Right renal pelvis (tissue), 4 donors: ENCODE results near the gene SLC30A3. TPM values are rescaled to one million over a fixed set of nuclear protein-coding genes. Genes with fewer than 3 reads are reported as not detected.
"Not testable (repeated sequence)": the region's sequence is repeated elsewhere in the genome, so short reads cannot be mapped to it uniquely, and the experiment has no call there.

Experiments
- DNase-seq, 4 donors: peaks; one replicate each; pipeline ENCODE4 v3.0.0-alpha.2; 2013; ENCODE audit warnings: low read depth in 4 of 4, low spot score in 3 of 4, missing footprints in 1 of 4
- polyA plus RNA-seq, 4 donors: library from polyadenylated mRNA; unstranded; fragments of 120-200 nt; gene quantifications; one replicate each; pipeline ENCODE4 v1.2.1, GENCODE V29; 2013; ENCODE audit not compliant: insufficient read length in 4 of 4

The SLC30A3 gene
- polyA plus RNA-seq, 4 donors: 5.1 to 7.8 (median 7.6) TPM

DNA sequence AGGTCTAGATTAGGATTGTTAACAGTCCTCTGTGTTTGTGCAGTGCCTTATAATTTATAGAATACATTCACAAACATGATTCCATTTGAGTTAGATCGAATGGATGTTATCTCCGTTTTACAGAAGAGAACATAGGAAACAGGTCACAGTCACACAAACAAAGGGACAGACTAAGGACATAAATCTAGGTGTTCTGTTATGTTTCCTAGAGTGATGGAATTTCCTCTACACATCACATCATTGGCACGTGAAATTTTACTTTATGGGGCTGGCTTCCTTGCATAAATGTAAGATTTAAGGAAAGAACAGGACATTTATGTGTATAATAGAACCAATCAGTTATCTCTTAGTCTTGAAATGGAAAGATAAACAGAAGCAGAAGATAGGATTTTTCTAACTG is 25.8 kb upstream of the SLC30A3 start:
- DNase-seq: no peak

DNA sequence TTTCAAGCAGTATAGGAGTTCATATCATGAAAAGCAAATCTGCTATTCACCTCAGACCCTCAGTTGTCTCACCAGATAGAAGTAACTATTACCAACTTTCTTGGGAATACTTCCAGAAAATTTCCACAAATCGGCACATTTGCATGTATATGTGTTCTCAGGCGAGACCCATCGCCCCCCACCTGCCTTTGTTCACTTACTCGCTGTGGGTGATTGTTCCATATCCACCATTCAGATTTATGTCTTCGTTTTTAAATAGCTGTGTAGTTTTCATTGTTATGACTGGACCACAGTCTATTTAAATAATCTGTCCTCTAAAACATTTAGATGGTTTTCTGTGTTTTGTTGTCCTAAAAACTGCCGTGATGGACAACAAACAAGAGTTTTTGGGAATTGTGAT is 22.6 kb upstream of the SLC30A3 start:
- DNase-seq: no peak

DNA sequence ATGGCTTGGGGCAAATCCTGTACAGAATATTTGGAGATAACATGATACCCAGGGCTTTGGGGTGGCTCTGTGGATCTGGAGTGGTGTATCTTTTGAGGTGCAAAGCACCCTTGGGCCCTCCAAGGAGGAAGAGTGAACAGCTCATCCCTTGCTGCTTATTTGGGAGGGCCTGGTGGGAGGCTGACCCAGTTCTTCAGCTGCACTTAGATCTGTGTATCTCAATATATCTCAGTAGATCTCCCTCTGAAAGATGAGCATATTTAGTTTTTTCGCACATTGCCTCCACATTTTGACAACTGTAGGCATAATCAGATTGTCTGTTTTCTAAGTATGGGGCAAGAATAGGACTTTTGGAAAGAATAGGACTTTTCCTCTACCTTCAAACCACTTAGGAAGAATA is 22.1 kb upstream of the SLC30A3 start:
- DNase-seq: no peak

DNA sequence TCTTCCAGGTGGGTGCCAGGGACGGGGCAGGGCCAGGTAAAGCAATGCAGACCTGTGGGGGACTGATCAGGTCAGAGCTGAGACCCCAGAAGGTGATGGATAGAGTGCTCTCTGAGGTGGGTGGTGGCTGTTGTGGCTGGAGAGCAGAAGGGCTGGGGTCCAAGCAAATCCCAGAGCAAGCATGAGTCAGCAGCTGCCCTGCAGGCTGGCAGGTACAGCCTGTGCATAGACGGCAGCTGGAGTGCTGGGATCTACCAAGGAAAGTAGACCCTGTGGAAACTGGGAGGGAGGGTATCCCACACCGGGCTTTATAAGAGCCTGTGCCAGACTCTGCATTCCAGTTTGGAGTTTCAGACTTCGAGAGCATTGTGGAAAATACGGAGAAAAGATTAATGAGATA is 20.0 kb upstream of the SLC30A3 start:
- DNase-seq: no peak

DNA sequence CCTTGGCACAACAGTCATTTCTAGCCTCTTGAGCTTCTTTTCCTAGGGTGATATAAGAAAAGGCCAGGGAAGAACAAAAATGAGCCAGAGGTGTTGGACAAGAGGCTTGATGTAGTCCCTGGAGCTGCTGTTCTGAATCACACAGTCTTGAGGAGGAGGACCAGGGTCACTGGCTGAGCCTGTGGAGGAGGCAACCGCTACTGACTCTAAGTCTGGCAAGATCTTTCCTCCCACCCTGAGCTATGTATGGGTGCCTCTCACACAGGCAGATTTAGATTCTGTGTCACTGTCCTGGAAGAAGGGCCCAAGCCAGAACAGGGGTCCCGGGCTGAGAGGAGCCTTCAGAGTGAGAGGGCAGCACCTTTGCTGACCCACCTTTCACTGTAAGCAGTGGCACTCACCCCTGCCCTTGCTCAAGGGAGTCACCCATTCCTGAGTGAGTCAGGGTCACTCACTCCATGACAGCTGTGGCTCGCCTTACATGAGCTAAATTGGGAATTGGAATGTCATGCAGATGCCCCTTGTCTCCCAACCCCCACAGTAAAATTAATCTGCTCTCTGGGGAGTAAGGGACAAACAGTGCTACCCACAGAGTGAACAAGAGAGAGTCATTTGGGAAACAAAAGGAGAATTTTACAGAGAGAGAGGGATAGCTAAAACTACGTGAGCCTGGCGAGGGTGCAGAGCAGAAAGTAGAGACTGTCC is 19.2 kb upstream of the SLC30A3 start, which contains the start of gene TRIM54:
Gene TRIM54 (plus strand): TSS at position 575 of the 705 bp plus-strand sequence. CDS start 303 bp downstream, outside the sequence.
- no peak for DNase-seq

DNA sequence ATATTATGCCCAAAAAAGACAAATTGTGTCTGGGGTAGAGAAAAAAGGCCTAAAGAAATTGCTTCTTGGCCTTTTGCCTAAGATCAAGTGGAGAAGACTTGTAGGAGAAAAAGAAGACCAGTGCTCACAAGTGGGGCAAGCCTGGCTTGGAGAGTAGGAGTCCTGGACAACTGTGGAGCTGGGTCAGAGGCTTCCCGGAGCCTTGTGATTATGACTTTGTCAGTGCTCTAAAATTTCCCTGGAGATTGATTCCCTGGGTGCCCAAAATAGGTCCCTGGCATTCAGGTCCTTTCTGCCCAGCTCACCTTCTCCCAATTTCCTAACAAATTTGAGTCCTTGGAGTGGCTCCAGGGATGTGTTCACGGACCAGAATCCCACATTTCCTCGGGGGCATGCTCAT is 18.6 kb upstream of the SLC30A3 start:
- DNase-seq: no peak

DNA sequence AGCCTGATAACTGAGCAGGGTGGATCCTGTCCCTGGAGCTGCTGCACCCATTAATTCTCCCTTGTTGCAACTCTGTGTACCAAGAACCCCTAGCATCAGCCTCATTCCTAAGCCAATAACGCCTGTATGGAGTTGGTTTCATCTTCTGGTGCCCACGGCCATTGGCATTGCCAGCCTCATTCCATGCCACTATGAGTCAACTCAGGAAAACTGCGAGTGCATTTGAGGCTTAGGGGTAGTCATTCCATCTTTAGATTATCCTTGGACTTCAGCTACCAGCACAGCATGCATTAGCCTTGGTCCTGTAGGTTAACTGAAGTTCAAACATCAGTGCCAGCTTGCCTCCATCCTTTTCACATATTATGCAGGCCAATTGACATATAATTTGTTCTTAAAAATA is 18.0 kb upstream of the SLC30A3 start:
- DNase-seq: no peak

DNA sequence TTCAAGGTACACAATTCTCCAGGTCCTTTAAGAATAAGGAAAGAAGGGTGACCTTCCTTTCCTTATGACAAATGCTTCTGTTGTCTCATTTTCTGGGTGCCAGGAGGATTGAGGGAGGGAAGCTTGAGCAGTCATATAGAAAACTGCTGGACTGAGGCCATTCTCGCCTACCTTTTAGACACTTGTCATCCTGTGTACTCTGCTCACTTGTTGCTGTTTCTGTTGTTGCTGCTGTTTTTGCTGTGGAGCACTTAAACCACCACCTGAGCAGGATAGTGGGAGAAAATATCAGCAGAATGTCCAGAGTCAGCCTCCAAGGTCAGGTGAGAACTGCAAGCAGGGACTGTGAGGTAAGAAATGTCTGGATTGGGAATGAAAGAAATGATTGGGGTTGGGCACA is 15.2 kb upstream of the SLC30A3 start:
- DNase-seq: no peak

DNA sequence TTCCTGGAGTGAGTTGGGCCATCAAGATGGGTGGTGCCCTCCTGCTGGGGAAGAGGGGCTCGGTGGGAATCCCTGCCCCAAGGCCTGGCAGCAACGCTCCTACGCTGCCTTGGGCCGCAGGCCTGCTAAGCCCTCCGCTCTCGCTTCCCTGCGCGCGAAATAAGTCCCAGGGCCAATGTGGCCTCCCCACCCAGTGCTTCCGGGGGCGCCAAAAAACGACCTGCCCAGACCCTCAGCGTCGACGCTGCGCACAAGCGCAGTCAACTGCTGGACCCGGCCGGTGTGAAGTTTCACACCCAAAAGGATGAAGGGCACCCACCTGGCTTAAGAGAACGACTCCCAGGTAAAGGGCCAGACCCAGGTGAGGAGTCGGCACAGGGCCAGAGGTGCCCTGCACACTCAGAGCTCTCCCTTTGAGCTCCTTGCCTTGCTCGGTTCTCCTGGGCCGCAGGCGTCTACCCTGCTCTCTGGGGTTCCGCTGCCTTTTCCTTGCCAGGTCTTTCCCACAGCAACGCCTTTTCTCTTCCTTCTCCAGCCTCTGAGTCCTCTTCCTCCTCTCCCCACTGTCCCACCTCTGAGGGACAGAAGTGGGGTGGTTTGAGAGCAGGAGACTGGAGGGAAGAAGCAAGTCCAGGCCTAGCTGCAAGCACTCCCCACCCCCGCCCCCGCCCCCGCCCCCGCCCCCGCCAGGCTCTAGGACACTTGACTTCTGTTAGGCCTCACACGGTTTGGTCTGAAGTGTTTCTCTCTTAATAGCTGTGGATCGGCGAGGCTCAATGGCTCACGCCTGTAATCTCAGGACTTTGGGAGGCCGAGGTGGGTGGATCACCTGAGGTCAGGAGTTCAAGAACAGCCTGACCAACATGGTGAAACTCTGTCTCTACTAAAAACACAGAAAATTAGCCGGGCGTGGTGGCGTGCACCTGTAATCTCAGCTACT is 12.6 kb upstream of the SLC30A3 start, which contains the start of gene DNAJC5G:
Gene DNAJC5G (plus strand): TSS at position 223 of the 940 bp plus-strand sequence. CDS start 1,296 bp downstream, outside the sequence.
- no peak for DNase-seq

DNA sequence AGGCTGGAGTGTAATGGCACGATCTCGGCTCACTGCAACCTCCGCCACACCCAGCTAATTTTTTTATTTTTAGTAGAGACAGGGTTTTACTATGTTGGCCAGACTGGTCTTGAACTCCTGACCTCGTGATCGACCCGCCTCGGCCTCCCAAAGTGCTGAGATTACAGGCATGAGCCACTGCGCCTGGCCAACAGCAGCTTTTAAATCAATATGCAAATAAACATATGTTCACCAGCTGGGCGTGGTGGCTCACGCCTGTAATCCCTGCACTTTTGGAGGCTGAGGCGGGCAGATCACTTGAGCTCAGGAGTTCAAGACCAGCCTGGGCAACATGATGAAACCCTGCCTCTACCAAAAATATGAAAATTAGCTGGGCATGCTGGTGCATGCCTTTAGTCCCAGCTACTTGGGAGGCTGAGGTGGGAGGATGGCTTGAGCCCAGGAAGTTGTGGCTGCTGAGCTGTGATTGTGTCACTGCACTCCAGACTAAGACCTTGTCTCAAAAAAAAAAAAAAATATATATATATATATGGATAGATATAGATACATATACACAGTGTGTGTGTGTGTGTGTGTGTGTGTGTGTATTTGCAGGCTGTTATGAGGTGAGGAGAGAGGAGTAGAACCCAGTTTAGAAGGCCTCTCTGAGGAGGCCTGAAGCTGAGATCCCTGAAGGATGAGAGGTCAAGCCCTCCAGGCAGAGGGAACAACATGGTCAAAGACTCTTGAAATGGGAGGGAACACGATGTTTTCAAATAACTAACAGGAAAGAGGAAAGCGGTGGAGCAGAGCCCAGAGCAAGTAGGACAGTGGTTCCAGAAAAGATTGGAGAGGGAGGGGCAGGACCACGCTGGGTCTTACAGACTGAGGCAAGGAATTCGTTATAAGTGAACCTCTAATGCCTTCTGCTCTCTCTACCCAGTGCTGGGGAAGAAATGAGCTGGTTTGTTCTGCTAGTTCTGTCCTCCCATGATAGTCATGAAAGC is 10.0 kb upstream of the SLC30A3 start:
- DNase-seq: not testable (repeated sequence)

DNA sequence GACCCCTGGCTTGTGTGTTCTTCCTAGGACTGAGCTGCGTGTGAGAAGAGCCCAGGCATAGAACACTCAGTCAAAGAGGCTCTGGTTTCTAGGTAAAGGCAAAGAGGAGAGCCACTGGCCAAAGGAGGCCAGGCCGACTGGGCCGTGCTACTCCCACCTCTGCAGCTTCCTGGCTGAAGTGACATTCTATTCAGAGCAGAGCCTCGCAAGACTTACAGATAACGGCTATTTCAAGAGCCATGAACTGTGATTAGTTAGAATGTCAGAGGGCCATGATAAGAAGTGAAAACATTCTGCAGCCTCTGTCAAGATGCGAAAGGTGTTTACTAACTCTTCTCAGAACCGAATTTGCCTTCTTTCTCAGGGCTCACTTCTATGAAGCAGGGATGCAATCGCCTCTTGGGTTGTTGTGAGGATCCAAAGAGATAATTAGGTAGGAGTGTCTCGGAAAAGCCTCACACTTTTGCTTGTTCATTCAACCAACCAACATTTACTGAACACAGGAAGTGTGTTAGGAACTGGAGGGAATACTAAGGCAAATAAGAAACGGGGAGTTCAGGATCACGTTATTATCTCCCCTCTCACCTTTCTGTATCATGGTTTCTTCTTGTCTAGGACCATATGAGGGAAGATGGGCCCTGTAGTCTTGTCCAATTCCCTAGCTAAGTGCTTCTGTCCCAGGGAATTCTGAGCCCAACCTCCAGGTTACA is 8.9 kb upstream of the SLC30A3 start:
- DNase-seq: no peak

DNA sequence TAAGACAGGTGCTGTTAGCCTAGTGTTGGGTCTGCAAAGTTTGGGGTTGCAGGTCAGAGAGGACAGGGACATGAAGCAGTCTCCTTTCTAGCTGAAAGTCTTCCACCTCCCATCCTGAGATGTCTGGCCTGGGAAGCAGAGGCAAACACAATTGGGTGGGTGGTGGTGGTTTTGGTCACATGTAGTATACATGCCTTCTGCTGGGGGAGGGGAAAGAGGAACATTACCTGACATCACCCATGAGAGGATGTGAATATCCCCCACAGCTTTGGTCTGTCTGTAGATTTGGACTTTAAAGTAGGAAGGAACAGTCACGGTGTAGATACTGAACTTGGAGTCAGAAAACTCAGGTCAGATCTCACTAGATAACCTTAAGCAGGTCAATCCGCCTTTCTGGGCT is 7.8 kb upstream of the SLC30A3 start:
- DNase-seq: no peak

DNA sequence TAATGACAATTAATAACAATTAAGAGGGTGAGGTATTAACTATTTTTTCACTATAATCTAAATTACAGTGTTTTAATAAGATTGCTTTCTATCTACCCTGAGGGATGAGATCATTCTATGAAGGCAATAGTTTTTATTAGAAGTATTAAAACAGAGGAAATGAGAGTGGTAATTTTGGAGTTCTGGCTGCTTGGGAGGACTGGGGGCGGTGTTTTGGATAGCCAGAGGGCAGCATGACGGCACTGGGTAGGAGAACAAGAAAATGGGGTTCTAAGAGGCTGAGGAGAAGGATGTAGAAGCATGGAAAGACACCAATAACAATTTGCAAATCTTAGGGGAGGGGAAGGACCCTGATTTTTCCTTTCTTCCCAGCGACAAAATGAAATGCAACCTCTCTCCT is 7.3 kb upstream of the SLC30A3 start:
- DNase-seq: no peak

DNA sequence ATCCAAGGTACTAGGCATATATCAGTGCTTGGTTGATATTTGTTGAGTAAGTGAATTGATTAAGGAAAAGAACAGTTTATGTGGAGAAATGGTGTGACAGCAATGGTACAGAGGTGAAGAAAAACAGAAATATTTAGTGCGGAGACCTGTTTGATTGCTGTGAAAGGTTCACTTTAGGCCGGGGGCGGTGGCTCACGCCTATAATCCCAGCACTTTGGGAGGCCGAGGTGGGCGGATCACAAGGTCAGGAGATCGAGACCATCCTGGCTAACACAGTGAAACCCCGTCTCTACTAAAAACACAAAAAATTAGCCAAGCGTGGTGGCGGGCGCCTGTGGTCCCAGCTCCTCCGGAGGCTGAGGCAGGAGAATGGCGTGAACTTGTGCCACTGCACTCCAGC is 5.4 kb upstream of the SLC30A3 start:
- DNase-seq: not testable (repeated sequence)

DNA sequence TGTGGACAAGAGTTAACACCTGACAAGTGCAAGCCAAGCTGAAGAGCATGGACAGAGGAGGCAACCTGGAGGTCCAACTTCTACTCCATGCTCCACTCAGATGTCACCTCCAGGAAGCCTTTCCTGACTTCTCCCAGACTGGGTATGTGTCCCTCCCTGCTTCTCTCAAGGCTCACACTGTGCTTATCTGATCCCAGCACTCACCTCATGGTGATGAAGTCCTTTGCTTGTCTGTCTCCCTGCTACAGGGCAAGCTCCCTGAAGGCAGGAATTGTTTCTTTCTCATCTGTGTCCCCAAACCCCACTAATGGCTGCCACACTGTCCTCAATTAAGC is 2.7 kb upstream of the SLC30A3 start:
- no peak for DNase-seq

DNA sequence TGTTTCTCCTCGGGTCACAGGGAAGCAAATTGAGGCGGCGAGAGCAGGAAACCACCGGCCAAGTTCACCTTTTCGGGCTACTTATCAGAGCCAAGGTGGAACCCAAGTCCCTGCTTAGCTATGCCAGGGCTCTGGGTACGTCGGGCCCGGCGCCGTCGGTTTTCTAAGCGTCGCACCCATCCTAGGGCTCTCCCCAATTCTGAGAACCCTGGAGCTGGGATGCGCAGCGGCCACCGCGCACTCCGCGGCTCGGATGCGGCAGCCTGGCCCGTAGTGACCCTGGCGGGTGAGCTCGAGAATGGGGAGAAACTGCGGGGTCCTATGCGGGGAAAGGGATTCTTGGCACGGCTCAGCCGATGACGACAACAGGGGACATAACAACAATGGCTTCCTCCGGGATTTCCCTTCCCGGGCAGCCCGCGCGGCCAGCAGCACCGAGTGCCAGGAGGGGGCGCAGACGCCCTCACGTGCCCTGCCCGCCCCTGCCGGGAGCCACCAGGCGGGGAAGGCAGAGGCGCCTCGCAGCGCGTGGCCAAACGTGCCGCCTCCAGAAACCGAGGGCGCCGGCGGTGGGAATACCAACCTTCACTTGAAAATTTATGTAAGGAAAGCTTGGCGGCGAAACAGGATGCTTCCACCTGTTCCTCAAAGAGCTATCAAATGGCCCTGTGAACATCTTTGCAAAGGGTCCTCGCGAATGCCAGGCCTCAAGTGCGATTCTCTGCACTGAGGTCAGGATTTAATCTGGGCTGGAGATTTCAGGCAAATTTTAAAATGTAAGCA is 2.1 kb upstream of the SLC30A3 start:
- no peak for DNase-seq

DNA sequence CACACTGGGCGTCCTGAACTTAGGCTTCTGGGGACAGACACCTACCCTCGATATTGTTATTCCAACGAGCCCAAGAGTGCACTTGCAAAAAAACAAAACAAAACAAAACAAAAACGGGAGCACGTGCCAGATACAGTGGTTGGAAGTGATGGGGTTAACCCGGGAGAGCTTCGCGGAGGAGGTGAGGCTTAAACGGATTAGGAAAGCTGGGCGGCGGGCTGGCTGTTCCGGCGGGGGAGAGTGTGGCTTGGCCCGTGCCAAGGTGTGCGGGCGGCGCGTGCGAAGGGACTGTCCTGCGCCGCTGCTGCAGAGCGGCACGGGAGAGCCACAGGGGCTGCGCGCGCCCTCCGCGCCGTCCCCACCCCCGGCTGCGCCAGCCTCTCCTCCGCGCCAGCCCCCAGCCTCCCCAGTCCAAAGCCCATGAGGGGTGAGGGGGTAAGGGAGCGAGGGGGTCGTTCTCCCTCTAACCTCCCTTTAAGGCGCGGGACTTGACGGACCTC is 1.5 kb upstream of the SLC30A3 start:
- no peak for DNase-seq

DNA sequence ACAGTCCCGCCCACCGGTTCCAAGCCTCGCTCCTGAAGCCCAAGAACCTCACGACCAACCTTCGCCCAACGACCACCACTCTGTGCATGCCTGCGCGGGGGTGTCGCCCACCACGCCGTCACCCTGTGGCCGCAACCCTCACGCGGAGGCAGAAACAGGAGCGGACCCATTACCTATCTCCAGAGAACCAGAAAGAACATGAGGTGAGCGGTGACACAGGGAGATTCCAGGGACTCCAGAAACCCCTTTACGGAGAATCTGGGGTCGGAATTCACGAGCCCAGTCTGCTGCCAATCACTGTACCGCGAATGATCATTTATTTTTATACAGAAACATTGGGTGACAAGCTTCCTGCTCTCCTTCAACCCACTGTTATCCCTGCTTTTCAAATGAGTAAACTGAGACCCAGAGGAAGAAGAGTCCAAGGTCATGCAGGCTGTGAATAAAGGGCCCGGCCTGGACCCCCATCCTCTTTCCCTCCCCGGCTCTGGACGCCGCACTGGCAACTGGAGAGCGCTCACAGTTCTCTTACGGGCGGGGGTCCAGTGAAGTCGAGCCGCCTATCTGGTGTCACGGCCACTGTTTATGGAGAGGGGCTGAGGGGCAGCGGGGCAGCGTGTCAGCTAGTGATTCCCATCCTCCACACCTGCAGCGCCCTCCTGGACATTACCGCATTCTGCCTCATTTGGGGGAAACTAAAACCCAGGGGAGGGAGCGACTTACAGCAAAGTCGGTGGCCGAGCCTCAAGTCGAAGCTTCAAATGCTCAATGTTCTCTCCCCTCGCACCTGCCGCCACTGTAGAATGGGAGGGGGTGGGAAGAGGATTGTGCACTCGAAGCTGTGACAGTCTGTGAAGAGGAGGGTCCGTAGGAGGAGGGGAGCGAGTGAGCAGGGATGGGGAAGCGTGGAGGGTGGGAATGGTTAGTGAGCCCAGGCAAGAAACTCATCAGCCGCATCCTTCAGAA is 723 bp upstream of the SLC30A3 start:
- DNase-seq: no peak
